GOT3 (cell line): ENCODE data around the gene SS18L1.

Source experiments
- DNase-seq: peaks from one replicate; lab custom pipeline; 2025; ENCODE audit warnings: mixed read lengths; lab: John Stamatoyannopoulos, UW

SS18L1 gene

DNA sequence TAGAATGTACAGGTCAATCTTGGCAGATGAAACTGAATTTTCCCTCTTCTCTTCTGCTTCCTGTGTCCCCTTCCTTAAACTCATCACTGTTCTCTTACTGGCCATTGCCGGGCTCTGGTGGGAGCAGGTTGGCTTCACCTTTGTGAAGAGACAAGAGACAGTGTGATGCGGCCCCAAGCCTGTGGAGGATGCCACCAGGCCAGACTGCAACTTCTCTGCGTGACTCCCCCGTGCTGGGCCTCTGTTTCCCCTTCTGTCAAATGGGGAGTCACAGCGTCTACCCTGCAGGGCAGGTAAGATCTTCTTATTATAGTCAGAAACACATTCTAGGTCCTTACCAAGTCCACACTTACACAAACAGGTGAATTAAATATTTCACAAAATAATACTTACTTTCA, 23.2 kb upstream of the SS18L1 start:
- DNase-seq = no peak

DNA sequence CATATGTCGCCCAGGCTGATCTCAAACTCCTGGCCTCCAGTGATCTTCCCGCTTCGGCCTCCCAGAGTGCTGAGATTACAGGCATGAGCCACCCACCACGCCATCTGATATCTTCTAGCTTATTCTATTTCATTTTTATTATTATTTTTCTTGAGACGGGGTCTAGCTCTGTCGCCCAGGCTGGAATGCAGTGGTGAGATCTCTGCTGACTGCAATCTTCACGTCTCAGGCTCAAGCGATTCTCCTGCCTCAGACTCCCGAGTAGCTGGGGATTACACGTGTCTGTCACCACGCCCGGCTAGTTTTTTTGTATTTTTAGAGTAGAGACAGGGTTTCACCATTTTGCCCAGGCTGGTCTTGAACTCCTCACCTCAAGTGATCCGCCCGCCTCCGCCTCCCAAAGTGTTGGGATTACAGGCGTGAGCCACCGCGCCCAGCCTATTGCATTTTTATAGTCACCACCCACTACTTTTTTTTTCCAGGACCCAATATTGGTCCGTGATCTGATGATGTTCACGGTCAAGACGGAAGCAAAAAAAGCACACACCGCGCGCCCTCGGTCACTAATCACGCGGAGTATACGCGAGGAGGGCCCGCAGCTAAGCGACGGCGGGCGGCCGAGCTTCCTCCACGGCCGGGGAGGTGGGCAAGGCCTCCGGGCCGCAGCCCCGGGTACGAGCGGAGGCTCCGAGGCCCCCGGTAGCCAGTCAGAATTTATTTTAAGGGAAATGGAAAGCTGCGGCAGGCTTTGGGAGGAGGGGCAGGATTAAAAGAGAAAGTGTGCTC, 22.4 kb upstream of the SS18L1 start:
- DNase-seq = peak; percentile 33

DNA sequence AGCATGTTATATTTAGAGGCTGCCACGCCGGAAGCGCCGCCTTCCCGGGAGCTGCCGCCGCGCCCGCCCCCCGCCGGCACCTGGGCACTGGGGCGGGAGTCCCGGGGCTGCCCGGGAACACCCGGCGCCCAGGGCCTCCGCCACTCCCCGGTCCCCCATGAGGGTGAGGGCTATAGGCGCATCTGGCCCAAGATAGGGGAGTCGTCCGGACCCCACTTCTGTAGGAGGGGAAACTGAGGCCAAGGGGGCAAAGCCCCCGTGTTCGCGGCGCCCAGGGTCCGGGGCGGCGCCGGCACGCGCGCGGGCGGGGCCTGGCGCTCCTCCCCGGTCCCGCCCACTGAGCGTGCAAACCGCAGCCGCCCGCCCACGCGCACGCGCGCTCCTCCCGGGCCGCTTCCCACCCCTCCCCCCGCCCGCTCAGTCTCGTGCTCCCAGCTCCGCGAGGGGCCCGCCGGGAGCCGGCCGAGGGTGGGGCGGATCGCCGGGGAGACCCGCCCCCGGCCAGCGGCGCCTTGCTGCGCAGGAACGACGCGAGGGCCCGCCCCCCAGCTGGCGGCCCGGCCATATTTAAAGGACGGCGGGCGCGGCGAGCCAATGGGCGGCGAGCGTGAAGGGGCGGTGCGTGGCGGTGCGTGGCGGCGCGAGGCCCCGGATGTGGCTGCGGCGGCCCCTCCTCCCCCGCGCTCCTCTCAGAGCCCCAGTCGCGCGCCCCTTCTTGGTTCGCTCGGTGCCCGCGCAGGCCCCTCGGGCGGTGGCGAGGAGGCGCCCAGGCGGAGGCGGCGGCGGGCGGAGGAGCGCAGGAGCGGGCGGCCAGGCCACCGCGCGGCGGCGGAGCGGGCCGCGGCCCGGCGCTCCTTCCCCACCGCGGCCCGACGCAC, 21.6 kb upstream of the SS18L1 start, which contains the start of gene LSM14B:
TSS of gene LSM14B (plus strand) at position 700 of the 878 bp plus-strand sequence. CDS start 192 bp downstream, outside the sequence.
- DNase-seq = peak; percentile 97

DNA sequence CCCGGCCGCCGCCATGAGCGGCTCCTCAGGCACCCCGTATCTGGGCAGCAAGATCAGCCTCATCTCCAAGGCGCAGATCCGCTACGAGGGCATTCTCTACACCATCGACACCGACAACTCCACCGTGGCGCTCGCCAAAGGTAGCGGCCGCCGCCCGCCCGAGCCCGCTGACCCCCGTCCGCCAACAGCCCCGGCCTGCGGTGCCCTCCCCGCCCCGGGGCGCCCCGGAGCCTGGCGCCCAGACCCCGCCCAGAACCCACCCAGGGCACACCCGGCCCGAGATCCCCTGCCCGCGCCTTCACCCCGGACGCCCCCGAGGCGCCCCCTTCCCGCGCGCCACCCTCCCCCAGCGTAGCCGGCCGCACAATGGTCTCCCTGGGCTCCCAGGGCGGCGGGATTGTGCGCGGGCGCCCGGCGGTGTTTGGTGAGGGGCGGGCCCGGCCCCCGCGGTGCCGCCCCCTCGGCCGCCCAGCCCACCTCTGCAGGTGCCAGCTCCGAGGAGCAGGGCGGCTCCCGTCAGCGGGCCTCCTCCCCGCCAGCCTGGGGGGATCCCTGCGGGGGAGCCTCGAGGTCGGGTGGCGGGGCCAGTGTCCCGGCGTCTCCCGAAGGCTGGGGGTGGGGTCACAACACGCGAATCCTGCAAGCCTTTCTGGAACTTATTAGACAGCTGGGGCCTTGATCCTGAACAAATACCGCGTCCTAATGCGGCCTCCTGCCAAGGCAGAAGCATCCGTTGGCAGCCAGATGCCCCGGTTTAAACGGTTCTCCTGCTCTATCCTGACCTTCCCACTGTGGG, 20.7 kb upstream of the SS18L1 start:
- no peak for DNase-seq

DNA sequence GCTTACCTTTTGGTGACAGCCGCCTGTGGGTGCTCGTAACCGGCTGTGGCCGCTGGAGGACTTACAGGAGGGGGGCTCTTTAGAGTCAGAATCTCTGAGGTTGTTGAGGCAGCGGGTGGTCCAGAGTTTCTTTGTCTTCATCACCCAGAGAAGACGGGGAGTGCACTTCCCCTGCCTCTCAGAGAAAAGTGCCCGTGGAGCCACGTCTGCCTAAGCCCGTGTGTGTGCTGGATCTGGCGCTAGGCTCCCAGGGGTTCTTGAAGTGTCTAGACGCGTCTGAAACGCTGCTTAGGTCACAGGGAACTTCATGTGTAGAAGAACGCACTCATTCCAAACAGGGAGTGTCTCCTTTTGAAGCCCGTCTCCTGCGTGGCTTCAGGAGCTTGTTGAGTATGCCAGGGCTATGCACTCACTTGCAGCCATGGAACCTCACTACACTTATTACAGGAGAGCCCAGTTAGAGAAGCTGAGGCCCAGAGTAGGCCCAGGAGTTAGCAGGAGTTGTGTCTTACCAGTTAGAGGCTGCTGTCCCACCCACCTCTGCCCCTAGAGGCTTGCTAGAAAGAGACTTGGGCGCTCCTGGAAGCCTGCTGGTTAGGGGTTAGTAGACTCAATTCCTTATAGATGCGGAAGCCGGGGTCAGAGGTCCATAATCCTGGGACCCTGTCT, 20.0 kb upstream of the SS18L1 start:
- DNase-seq = no peak

DNA sequence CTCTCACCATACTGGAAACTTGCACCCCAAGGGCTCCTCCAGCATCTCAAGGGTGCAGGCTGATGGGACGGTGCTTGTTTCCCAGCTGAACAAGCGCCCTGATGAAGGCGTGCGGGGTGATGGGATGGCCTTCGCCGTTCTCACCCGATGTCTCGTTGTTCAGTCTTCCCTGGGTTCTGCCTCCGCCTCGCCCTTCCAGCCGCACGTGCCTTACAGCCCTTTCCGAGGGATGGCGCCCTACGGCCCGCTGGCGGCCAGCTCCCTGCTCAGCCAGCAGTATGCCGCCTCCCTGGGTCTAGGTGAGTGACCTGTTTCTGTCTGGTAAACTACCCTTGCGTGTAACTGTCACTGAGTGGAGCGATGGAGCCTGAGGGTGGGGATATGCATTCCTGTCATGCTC, 17.4 kb upstream of the SS18L1 start:
- DNase-seq = no peak

DNA sequence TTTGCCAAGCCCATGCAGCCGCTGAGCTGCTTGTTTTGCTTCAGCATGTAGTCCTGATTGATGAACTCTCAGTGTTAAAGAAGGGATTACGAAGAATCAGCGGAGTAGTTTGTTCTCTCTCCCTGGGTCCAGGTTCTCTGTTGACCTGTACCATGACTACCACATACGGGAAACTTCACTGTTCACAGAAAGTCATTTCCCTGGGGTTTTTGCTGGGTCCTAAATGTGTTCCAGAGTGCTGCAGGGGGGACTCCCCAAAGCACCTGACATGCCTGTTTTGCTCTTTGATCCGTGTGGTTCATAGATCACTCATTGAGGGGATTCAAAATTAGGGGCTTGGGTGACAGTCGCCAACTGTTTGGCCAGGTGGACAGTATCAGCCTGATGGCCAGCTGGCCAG, 15.8 kb upstream of the SS18L1 start:
- DNase-seq = no peak

DNA sequence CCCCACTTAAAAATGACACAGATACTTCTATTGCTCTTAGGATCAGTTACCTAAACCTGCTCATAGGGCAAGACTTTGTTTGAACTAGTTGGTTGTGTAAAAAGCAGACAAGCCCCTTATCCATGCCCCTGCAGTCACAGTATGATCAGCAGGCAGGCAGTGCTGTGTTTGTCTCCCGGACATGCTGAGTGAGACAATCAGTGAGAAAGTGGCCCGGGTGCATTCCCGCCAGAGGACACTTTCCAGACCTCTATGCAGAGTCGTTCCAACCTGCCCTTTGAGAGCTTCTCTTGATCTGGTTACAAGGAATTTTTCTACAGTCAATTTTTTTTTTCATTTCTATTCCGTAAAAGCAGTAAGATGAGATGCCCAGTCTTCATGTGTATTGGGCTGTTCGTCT, 15.1 kb upstream of the SS18L1 start:
- no peak for DNase-seq

DNA sequence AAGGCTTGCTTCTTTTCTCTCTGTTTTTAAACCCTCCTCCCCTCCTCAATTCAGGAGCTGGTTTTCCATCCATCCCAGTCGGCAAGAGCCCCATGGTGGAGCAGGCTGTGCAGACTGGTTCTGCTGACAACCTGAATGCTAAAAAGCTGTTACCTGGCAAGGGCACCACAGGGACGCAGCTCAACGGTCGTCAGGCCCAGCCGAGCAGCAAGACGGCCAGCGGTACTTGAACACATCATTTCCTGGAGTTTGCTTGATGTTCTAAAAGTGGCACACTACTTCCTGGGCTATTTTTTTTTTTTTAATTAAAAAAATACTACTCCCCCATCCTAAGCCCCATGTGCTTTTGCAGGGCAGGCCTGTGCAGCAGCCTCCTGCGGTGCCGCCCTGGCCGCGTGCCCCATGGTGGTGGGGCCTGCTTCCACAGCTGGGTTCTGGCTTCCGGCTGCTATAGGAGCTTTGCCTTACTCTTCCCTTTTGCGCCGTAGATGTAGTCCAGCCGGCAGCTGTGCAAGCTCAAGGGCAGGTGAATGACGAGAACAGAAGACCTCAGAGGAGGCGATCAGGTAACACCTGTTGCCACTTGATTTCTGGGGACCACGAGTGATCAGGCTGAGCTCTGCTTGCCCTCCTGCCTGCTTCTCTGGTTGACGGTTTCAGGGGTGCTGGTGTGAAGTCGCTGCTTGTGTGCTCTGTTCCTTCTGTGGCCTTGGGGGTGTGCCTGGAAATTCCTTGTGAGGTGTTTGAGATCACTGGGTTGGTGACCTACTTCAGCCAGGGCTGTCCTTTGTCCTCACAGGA, 13.6 kb upstream of the SS18L1 start:
- DNase-seq = no peak

DNA sequence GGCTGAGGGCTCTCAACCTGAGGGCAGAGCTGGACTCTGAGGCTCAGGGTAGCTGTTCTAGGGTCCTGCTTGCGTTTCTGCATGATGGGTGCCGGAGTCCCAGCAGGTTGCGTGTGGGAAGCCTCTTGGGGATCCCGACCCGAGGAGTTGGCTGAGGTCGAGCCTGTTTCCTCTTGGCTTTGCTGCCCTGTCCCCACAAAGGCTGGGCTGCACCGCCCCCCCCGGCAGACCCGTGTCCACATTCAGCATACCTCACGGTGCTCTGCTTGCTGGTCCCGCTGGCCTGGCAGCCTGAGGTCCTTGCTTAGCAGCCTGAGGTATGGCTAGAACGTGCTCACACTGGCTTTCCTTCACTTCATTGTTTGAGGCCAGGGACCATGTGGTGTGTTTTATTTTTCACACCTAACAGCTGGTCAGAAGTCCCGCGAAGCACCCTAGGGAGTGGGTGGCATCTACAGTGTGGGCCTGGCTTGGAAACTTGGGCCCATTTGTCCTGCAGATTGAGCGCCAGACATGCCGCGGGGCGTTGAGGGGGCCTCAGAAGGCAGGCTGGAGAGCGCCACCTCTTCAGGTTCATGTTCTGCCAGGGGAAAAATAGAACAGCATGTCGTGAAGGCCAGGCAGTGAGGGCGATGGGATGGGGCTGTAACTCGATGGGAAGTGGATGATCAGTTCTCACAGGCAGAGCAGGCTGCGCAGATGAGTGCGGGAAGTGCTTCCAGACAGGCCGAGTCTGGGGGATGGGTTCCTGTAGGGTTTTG, 11.8 kb upstream of the SS18L1 start:
- DNase-seq = no peak

DNA sequence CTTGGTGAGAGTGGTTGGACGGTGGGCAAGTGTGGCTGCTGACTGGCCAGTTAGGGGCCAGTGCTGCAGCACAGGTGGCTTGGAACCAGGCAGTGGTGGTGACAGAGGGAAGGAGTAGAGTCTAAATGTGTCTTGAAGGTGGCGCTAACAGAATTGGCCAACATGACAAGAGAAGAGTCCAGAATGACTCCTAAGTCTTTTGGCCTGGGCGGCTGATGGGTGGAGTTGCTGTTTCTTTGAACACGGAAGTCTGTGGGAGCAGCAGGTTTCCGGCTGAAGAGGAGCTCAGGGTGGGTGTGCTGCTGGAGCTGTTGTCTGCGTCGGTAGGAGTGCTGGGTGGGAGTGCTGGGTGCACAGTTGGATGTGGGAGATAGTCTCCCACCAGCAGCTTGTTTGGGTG, 11.1 kb upstream of the SS18L1 start:
- no peak for DNase-seq

DNA sequence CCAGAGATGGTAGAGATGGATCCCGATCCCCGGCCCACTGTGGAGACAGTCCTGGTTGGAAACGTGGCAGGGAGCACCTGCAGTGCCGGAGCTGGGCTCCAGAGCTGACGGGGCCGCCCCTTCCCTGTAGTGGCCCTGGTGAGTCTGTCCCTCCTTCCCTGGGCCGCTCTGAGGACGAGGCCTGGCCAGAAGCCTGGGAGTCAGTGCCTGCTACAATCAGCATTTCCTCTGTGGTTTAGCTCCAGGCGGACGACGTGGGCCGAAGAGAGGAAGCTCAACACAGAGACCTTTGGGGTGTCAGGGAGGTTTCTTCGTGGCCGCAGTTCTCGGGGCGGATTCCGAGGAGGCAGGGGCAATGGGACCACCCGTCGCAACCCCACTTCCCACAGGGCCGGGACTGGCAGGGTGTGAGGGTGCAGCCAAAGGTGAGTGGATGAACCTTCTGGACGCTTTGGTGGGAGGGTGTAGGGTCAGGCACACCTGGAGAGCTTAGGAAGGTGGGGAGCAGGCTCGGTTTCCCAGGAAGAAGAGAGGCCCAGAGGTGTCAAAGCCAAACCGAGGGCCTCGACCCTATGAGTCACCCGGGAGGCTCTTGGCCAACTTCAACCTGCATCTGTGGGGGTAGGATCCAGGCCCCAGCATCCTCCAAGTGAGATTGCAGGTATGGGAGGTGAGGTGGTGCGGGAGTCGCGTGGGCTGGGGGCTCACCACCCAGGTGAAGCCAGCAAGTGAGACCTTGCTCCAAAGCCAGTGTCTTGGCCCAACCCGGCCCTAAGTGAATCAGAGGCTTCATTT, 10.3 kb upstream of the SS18L1 start:
- DNase-seq = no peak

DNA sequence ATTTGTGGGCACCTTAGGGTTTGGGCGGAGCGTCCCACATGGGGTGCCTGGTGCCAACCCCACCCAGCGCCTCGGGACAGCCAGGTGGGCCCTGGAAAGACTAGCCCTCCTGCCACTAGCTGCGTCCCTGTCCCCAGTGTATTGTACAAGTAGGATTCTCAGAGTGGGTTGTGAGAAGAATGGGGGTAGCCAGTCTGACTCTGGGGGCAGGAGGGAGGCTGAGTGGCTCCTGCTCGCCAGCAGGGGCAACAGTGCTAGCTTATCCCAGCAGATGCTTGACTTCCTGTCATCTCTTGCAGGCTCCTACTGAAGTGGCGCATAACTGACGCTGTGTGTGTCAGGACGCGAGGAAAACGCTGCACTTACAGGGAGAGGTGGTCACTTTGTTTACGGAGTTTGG, 9.7 kb upstream of the SS18L1 start:
- no peak for DNase-seq

DNA sequence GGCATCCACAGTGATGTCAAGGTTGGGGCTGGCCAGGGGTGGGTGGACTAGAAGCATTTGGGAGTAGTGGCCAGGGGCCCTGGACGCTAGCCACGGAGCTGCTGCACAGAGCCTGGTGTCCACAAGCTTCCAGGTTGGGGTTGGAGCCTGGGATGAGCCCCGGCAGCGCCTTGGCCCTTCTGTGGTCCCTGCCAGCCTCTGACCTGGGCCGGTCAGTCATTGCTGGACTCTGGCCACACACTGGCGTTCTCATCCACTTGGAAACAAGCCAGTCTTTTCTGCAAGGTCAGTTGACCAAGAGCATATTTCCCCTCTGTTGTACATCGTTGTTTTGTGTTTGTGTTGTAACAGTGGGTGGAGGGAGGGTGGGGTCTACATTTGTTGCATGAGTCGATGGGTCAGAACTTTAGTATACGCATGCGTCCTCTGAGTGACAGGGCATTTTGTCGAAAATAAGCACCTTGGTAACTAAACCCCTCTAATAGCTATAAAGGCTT, 8.8 kb upstream of the SS18L1 start:
- DNase-seq = no peak

DNA sequence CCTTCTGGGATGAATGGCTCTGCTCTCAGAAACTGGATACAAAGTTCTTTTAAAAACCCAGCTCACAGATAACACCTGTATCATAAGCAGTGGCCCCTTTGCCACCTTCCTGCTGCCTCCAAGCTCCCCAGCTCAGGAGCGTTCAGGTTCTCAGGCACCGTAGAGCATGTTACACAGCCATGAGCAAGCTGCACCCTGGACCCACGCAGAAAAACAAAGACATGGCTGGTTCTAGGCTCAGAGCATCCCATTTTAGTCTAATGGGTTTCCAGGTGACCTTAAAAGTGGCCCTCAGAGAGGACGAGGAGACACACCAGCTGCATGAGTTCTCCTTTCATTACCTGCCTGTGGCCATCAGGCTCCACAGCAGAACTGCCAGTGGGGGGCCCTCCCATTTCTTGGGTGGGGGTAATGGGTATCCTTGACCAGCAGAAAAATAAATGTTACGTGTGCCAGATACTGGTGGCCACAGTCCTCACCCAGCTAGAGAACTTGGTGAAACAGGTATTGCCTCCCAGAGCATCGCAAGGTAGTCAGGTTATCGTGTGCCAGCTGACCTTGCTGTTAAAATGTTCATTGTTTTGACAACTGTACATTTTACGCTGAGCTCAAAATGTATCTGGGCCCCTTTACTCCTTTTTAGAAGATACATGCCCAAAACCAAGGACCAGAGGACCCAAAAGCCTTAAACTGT, 7.8 kb upstream of the SS18L1 start:
- no peak for DNase-seq

DNA sequence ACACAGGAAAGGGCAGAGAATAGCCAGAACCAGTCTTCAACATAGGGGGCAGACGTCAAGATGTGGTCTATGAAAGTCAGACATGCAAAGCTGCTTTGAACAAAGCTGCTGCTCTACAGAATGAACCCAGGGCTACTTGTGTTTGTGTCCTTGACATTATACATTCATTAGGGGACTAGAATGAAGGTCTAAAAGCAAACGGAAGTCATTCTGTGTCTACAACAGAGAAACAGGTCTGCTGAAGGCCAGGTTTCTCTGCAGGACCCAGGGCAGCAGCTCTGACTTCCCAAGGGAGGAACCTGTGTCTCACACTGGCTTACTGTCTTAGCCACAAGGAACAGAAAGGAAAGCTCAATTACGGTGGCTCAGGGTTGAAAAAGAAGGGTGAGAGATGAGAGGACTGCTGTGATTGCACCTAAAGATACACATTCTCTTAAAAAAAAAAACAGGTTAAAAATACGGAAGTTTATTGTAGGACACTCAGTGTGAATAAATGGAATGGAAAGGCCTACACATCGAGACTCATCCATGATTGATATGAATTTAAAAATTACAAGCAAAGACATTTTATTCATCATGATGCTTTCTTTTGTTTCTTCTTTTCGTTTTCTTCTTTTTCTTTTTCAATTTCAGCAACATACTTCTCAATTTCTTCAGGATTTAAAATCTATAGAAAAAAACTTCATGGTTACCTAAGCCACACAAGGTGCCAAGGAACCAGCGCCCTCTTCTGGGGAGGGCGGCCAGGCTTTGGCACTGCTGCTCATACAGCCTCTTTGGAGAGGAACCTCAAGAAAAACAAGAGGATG, 7.1 kb upstream of the SS18L1 start:
- DNase-seq = no peak

DNA sequence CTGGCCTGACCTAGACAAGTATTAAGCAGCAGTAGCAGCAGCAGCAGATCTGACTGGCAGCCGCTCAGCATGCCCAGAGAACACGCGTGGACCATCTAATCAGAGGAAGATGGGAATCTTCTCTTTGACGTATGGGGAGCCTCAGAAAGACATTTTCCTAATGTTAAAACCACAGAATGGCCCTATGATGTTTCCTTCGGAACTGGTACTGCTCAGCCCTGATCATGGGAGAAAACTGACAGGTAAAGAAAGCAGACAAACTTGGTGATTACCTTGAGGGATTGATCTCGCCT, 6.5 kb upstream of the SS18L1 start:
- no peak for DNase-seq
